ENCODE data around the gene HGF. TPM values are rescaled to one million over a fixed set of nuclear protein-coding genes. Genes with fewer than 3 reads are reported as not detected.

Gene HGF
- total RNA-seq, 1 donor from 2014 or later, result 0.14 TPM

- Mint-ChIP-seq H3K27me3 (ENCODE audit: low read depth) (no peaks in the 10 kb centered on the region), H3K4me1 (peaks cover 40% of the 10 kb centered on the region), H3K36me3 (ENCODE audit: low read depth) (no peaks in the 10 kb centered on the region), H3K9me3 (no peaks in the 10 kb centered on the region), H3K4me3 (no peak overlapping the region), H3K27ac (ENCODE audit: unreplicated experiment) (no peak overlapping the region)
- no peak for DNase-seq (ENCODE audit: low read depth, low spot score)
- no peak for TF ChIP-seq CTCF (conservative IDR thresholded peaks at IDR 0.05)
Measured at GRCh38 chr7:81687062-81687461, 82.8 kb downstream of the HGF start.

GRCh38 chr7:81685270-81685868 lies 84.5 kb downstream of the HGF start:
- no peak overlapping the region for H3K4me3 Mint-ChIP-seq
- H3K9me3 Mint-ChIP-seq, result no peaks in the 10 kb centered on the region
- H3K36me3 Mint-ChIP-seq (ENCODE audit: low read depth), result no peaks in the 10 kb centered on the region
- no peak for DNase-seq (ENCODE audit: low read depth, low spot score)
- H3K4me1 Mint-ChIP-seq, result peaks cover 32% of the 10 kb centered on the region
- peak overlapping the region; percentile 10 for H3K27ac Mint-ChIP-seq (ENCODE audit: unreplicated experiment)
- H3K27me3 Mint-ChIP-seq (ENCODE audit: low read depth), result no peaks in the 10 kb centered on the region
- no peak for TF ChIP-seq CTCF (conservative IDR thresholded peaks at IDR 0.05)

- no peak for DNase-seq (ENCODE audit: low read depth, low spot score)
- peak overlapping the region; percentile 37 for H3K27ac Mint-ChIP-seq (ENCODE audit: unreplicated experiment)
- H3K4me1 Mint-ChIP-seq, result peaks cover 25% of the 10 kb centered on the region
- H3K36me3 Mint-ChIP-seq (ENCODE audit: low read depth), result no peaks in the 10 kb centered on the region
- TF ChIP-seq CTCF (conservative IDR thresholded peaks at IDR 0.05), result no peak
- H3K27me3 Mint-ChIP-seq (ENCODE audit: low read depth), result no peaks in the 10 kb centered on the region
- no peak overlapping the region for H3K4me3 Mint-ChIP-seq
- H3K9me3 Mint-ChIP-seq, result no peaks in the 10 kb centered on the region
Measured at GRCh38 chr7:81684514-81685269, 85.2 kb downstream of the HGF start.

- no peaks in the 10 kb centered on the region for H3K9me3 Mint-ChIP-seq
- H3K27me3 Mint-ChIP-seq (ENCODE audit: low read depth), result no peaks in the 10 kb centered on the region
- no peak for TF ChIP-seq CTCF (conservative IDR thresholded peaks at IDR 0.05)
- no peak overlapping the region for H3K4me3 Mint-ChIP-seq
- peaks cover 22% of the 10 kb centered on the region for H3K4me1 Mint-ChIP-seq
- no peaks in the 10 kb centered on the region for H3K36me3 Mint-ChIP-seq (ENCODE audit: low read depth)
- H3K27ac Mint-ChIP-seq (ENCODE audit: unreplicated experiment), result no peak overlapping the region
- no peak for DNase-seq (ENCODE audit: low read depth, low spot score)
Measured at GRCh38 chr7:81684033-81684432, 85.8 kb downstream of the HGF start.

GRCh38 chr7:81682873-81683272 lies 87.0 kb downstream of the HGF start:
- no peaks in the 10 kb centered on the region for H3K27me3 Mint-ChIP-seq (ENCODE audit: low read depth)
- no peaks in the 10 kb centered on the region for H3K36me3 Mint-ChIP-seq (ENCODE audit: low read depth)
- H3K4me1 Mint-ChIP-seq, result peaks cover 15% of the 10 kb centered on the region
- TF ChIP-seq CTCF (conservative IDR thresholded peaks at IDR 0.05), result no peak
- no peak overlapping the region for H3K4me3 Mint-ChIP-seq
- H3K9me3 Mint-ChIP-seq, result no peaks in the 10 kb centered on the region
- no peak overlapping the region for H3K27ac Mint-ChIP-seq (ENCODE audit: unreplicated experiment)
- no peak for DNase-seq (ENCODE audit: low read depth, low spot score)

Measured in neural crest cell (in vitro differentiated cells).